Nephron progenitor cell (in vitro differentiated cells): ENCODE measurements around the gene PBRM1.
"Not testable (repeated sequence)": the region's sequence is repeated elsewhere in the genome, so short reads cannot be mapped to it uniquely, and the experiment has no call there.

ENCODE experiments used
- DNase-seq: peaks from one replicate; pipeline ENCODE4 v3.0.0; 2021
- H3K27ac Mint-ChIP-seq: 2 replicates; pipeline ENCODE4 v1.8.0; 2021; ENCODE audit warnings: mild to moderate bottlenecking, moderate library complexity, mixed read lengths
- H3K27me3 Mint-ChIP-seq: 2 replicates; pipeline ENCODE4 v1.8.0; 2021; ENCODE audit warnings: mild to moderate bottlenecking, low read depth, mixed read lengths; ENCODE audit not compliant: poor library complexity
- H3K36me3 Mint-ChIP-seq: 2 replicates; pipeline ENCODE4 v1.8.0; 2021; ENCODE audit warnings: low read depth, mixed read lengths
- H3K4me1 Mint-ChIP-seq: 2 replicates; pipeline ENCODE4 v1.8.0; 2021; ENCODE audit warnings: mixed read lengths
- H3K4me3 Mint-ChIP-seq: 2 replicates; pipeline ENCODE4 v1.8.0; 2021; ENCODE audit warnings: mild to moderate bottlenecking, moderate library complexity, mixed read lengths
- H3K9me3 Mint-ChIP-seq: 2 replicates; pipeline ENCODE4 v1.8.0; 2021; ENCODE audit warnings: mild to moderate bottlenecking, moderate library complexity, mixed read lengths
- CTCF ChIP-seq: fragments of 200-600 bp; sonication (generic); IDR thresholded peaks from 2 replicates; pipeline ENCODE4 v1.5.0; 2021; ENCODE audit warnings: antibody characterized with exemption

Gene PBRM1

GRCh38 chr3:52685709-52686691, at the start of gene PBRM1, which contains the start of gene GNL3:
Gene PBRM1, minus strand, starts transcription at chr3:52685913.
Gene GNL3, plus strand, starts transcription at chr3:52686032. Its CDS starts 61 bp downstream, at chr3:52686093.
- Mint-ChIP-seq H3K36me3 (peaks cover 43% of the 10 kb centered on the region), H3K27me3 (no peaks in the 10 kb centered on the region), H3K4me1 (peaks cover 64% of the 10 kb centered on the region), H3K27ac (peak within 1 kb of the TSS; percentile 99), H3K9me3 (no peaks in the 10 kb centered on the region), H3K4me3 (peak within 1 kb of the TSS; percentile 97)
- DNase-seq, result peak; percentile 90
- no peak for TF ChIP-seq CTCF

GRCh38 chr3:52733256-52733891, 47.7 kb upstream of the PBRM1 start:
- Mint-ChIP-seq H3K4me3 (no peak overlapping the region), H3K27ac (no peak overlapping the region), H3K9me3 (peaks cover 52% of the 10 kb centered on the region), H3K36me3 (peaks cover 96% of the 10 kb centered on the region), H3K27me3 (peaks cover 3% of the 10 kb centered on the region), H3K4me1 (no peaks in the 10 kb centered on the region)
- no peak for DNase-seq
- no peak for TF ChIP-seq CTCF

GRCh38 chr3:52731590-52731989, 45.9 kb upstream of the PBRM1 start:
- Mint-ChIP-seq H3K9me3 (peaks cover 66% of the 10 kb centered on the region), H3K27ac (peak overlapping the region; percentile 29), H3K4me3 (no peak overlapping the region), H3K4me1 (no peaks in the 10 kb centered on the region), H3K27me3 (peaks cover 3% of the 10 kb centered on the region), H3K36me3 (peaks cover 97% of the 10 kb centered on the region)
- TF ChIP-seq CTCF, result no peak
- no peak for DNase-seq

- H3K27ac Mint-ChIP-seq, result no peak overlapping the region
- H3K27me3 Mint-ChIP-seq, result peaks cover 3% of the 10 kb centered on the region
- no peak overlapping the region for H3K4me3 Mint-ChIP-seq
- TF ChIP-seq CTCF, result no peak
- H3K9me3 Mint-ChIP-seq, result peaks cover 70% of the 10 kb centered on the region
- no peaks in the 10 kb centered on the region for H3K4me1 Mint-ChIP-seq
- H3K36me3 Mint-ChIP-seq, result peaks cover 97% of the 10 kb centered on the region
- no peak for DNase-seq
Observed at GRCh38 chr3:52730681-52731080, 45.0 kb upstream of the PBRM1 start.

GRCh38 chr3:52728753-52729152, 43.0 kb upstream of the PBRM1 start:
- not testable (repeated sequence) for H3K4me3 Mint-ChIP-seq, DNase-seq, H3K4me1 Mint-ChIP-seq, H3K27ac Mint-ChIP-seq, H3K27me3 Mint-ChIP-seq
- H3K9me3 Mint-ChIP-seq, result peaks cover 72% of the 10 kb centered on the region
- H3K36me3 Mint-ChIP-seq, result peaks cover 93% of the 10 kb centered on the region

GRCh38 chr3:52724511-52724910, 38.8 kb upstream of the PBRM1 start:
- H3K9me3 Mint-ChIP-seq, result peaks cover 60% of the 10 kb centered on the region
- H3K27me3 Mint-ChIP-seq, result no peaks in the 10 kb centered on the region
- DNase-seq, result no peak
- no peak overlapping the region for H3K27ac Mint-ChIP-seq
- no peaks in the 10 kb centered on the region for H3K4me1 Mint-ChIP-seq
- H3K36me3 Mint-ChIP-seq, result peaks cover 92% of the 10 kb centered on the region
- TF ChIP-seq CTCF, result no peak
- no peak overlapping the region for H3K4me3 Mint-ChIP-seq
